Mesothelial cell of epicardium (in vitro differentiated cells): Measurements from ENCODE around the gene FAM131B. TPM values are rescaled to one million over a fixed set of nuclear protein-coding genes. Genes with fewer than 3 reads are reported as not detected.
A peak's percentile ranks its signal among the peaks of the same experiment; 100 is the strongest.

ENCODE experiments used
- DNase-seq, 2 experiments: peaks; one replicate each; pipeline ENCODE4 v3.0.0; 2021; ENCODE audit warnings: low spot score in 2 of 2; ENCODE audit not compliant: unreplicated experiment in 2 of 2
- H3K27ac Mint-ChIP-seq: 2 replicates; pipeline ENCODE4 v1.8.0; 2021; ENCODE audit warnings: mixed read lengths
- H3K27me3 Mint-ChIP-seq: 2 replicates; pipeline ENCODE4 v1.8.0; 2021; ENCODE audit warnings: low read depth, mixed read lengths
- H3K36me3 Mint-ChIP-seq: 2 replicates; pipeline ENCODE4 v1.8.0; 2021; ENCODE audit warnings: mixed read lengths
- H3K4me1 Mint-ChIP-seq: 2 replicates; pipeline ENCODE4 v1.8.0; 2021; ENCODE audit warnings: mixed read lengths
- H3K4me3 Mint-ChIP-seq: 2 replicates; pipeline ENCODE4 v1.8.0; 2021; ENCODE audit warnings: mild to moderate bottlenecking, moderate library complexity, mixed read lengths
- H3K9me3 Mint-ChIP-seq: 2 replicates; pipeline ENCODE4 v1.8.0; 2021; ENCODE audit warnings: mixed read lengths
- total RNA-seq: library from RNA; stranded (reverse); gene quantifications from 3 replicates; pipeline ENCODE4 v1.2.1, GENCODE V29; 2021
- TF ChIP-seq, protein P1 (sequence below): fragments of 200-600 bp; sonication (generic); IDR thresholded peaks from one replicate; pipeline ENCODE4 v1.5.0; 2021; ENCODE audit warnings: antibody characterized with exemption; ENCODE audit not compliant: unreplicated experiment

Gene FAM131B
- total RNA-seq, 1 donor from 2014 or later = 5.6 TPM

DNA sequence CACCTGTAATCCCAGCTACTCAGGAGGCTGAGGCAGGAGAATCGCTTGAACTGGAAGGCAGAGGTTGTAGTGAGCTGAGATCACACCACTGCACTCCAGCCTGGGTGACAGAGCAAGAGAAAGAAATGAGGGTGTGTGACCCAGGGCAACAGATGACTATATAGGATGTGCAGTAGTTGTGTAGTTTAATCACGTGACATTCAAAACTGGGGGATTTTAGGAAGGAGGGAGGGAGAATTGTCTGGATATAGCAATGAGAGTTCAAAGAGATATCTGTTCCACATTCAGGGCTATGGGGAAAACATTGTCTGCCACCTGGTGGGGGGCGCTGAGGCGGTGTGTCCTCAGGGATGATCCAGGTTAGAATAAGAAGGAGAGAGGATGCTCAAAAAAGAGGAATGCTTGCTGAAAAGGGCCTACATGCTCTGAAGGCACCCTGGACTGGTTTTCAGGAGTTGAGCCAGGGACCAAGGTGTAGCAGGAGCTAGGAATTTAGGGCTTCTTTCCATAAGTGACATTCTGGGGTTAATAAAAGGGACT is 10.8 kb upstream of the FAM131B start:
- peaks cover 14% of the 10 kb centered on the region for H3K4me1 Mint-ChIP-seq
- H3K27me3 Mint-ChIP-seq = no peaks in the 10 kb centered on the region
- no peak for DNase-seq

DNA sequence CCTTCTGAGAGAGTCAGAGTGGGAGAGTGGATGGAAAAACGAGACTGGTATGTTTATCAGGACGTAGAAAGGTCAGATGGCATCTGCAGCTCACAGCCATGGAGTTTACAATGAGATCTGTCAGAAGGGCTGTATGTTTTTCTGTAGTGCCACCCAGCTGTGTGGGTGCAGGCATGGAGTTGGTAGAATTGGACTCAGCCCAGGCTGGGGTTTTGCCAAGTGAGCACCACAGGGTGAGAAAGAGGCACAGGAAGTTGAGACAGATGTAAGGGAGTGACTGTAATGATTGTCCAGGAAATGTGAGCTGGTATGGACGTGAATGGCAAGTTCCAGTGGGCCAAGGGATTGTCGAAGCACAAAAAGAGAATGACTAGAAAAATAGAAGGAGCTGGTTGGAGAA is 9.6 kb upstream of the FAM131B start:
- Mint-ChIP-seq H3K9me3 (no peaks in the 10 kb centered on the region), H3K4me3 (no peak overlapping the region), H3K4me1 (peaks cover 8% of the 10 kb centered on the region), H3K27me3 (no peaks in the 10 kb centered on the region), H3K36me3 (no peaks in the 10 kb centered on the region), H3K27ac (no peak overlapping the region)
- TF ChIP-seq, protein P1, sequence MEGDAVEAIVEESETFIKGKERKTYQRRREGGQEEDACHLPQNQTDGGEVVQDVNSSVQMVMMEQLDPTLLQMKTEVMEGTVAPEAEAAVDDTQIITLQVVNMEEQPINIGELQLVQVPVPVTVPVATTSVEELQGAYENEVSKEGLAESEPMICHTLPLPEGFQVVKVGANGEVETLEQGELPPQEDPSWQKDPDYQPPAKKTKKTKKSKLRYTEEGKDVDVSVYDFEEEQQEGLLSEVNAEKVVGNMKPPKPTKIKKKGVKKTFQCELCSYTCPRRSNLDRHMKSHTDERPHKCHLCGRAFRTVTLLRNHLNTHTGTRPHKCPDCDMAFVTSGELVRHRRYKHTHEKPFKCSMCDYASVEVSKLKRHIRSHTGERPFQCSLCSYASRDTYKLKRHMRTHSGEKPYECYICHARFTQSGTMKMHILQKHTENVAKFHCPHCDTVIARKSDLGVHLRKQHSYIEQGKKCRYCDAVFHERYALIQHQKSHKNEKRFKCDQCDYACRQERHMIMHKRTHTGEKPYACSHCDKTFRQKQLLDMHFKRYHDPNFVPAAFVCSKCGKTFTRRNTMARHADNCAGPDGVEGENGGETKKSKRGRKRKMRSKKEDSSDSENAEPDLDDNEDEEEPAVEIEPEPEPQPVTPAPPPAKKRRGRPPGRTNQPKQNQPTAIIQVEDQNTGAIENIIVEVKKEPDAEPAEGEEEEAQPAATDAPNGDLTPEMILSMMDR = no peak
- no peak for DNase-seq

More for the DNA sequence above, 10.8 kb upstream of the FAM131B start:
- TF ChIP-seq, protein P1 = no peak
- no peak overlapping the region for H3K4me3 Mint-ChIP-seq
- H3K9me3 Mint-ChIP-seq = no peaks in the 10 kb centered on the region
- no peak overlapping the region for H3K27ac Mint-ChIP-seq
- no peaks in the 10 kb centered on the region for H3K36me3 Mint-ChIP-seq

DNA sequence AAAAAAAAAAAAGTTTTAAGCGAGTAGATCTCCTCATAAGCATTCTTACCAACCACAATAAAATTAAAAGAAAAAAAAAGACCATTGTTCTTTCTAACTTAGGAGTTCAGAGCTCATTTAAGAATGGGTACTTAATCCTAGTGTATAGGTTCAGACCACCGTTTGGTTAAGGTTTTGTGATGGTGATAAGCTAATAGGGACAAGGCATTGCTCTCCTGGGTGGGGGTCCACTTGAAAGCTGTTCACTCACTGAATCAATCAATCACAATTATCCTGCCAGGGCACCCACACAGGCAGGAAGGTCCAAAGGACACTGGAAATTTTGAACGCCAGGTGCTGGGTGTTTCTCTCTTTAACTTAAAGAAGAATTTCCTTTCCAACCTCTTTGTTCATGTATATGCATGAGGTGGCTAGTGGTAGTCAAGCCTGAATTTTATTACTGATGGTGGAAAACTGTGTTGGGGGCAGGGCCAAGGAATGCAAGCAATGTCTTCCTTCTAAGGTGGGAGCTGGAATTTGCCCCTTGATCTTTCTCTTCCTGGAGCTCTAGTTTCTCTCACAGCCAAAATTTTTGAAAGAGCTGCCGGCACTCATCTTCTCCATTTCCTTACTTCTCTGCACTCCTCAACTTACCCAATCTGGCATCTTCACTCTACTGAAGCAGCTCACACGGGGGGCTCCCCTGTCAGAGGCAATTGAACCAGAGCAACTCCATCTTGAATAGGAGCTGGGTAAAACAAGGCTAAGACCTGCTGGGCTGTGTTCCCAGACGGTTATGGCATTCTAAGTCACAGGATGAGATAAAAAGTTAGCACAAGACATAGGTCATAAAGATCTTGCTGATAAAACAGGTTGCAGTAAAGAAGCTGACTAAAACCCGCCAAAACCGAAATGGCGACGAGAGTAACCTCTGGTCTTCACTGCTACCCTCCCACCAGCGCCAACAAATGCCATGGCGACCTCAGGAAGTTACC is 7.5 kb upstream of the FAM131B start:
- peaks cover 8% of the 10 kb centered on the region for H3K4me1 Mint-ChIP-seq
- no peak overlapping the region for H3K4me3 Mint-ChIP-seq
- no peak for DNase-seq
- no peaks in the 10 kb centered on the region for H3K36me3 Mint-ChIP-seq
- H3K27ac Mint-ChIP-seq = peak overlapping the region; percentile 55
- H3K9me3 Mint-ChIP-seq = no peaks in the 10 kb centered on the region
- TF ChIP-seq, protein P1 = no peak
- H3K27me3 Mint-ChIP-seq = peaks cover 14% of the 10 kb centered on the region

DNA sequence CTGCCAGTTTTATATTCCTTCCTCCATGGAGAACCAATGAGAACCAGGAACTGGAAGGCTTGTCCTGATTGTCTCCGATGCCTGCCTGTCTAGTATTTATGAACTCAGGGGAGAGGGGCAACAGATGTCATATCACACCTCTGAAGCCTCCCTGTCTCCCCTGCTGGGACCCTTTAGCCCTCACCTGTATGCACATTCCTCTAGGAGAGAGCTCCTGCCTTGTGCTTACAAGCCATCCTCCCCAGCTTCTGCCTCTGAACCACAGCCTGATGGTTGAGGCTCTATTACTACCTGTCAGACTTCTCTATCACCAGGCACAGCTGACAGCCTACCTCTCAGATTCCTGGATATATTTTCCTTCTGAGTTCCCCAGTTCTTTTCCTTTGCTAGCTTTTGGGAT is 5.9 kb upstream of the FAM131B start:
- no peak for DNase-seq
- TF ChIP-seq, protein P1 = no peak
- H3K27ac Mint-ChIP-seq = no peak overlapping the region
- peaks cover 30% of the 10 kb centered on the region for H3K27me3 Mint-ChIP-seq
- no peaks in the 10 kb centered on the region for H3K9me3 Mint-ChIP-seq
- H3K4me3 Mint-ChIP-seq = no peak overlapping the region
- no peaks in the 10 kb centered on the region for H3K36me3 Mint-ChIP-seq
- peaks cover 8% of the 10 kb centered on the region for H3K4me1 Mint-ChIP-seq

DNA sequence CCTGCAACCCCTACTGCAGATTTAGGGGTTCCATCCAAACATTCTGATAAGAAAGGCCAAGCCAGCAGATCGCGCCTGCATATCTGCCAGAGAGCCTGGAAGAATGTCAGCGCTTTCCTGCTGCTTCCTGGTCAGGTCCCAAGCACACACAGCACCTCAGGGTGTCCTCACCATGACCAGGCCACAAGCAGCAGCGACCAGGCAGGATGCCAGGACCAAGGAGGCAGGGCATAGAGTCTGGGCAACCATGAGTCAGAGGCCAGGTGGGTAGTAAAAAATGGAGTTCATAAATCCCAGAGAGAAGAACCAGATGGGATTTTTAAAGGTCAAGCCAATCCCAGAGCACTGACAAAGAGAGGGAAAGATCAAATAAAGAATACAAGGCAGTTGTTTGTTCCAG is 5.5 kb upstream of the FAM131B start:
- no peaks in the 10 kb centered on the region for H3K9me3 Mint-ChIP-seq
- no peaks in the 10 kb centered on the region for H3K36me3 Mint-ChIP-seq
- H3K4me3 Mint-ChIP-seq = no peak overlapping the region
- H3K27ac Mint-ChIP-seq = no peak overlapping the region
- DNase-seq = no peak
- TF ChIP-seq, protein P1 = no peak
- H3K4me1 Mint-ChIP-seq = peaks cover 8% of the 10 kb centered on the region
- H3K27me3 Mint-ChIP-seq = peaks cover 34% of the 10 kb centered on the region
